Progenitor cell of endocrine pancreas (in vitro differentiated cells): ENCODE data around the gene OR5T3. TPM values are rescaled to one million over a fixed set of nuclear protein-coding genes. Genes with fewer than 3 reads are reported as not detected.

Source experiments
- DNase-seq: peaks from one replicate; pipeline ENCODE4 v3.0.0; 2021; ENCODE audit warnings: low spot score; ENCODE audit not compliant: unreplicated experiment
- H3K27ac Mint-ChIP-seq: 2 replicates; pipeline ENCODE4 v1.8.0; 2021; ENCODE audit warnings: mild to moderate bottlenecking, moderate library complexity, mixed read lengths
- H3K27me3 Mint-ChIP-seq: 2 replicates; pipeline ENCODE4 v1.8.0; 2021; ENCODE audit warnings: mixed read lengths
- H3K36me3 Mint-ChIP-seq: 2 replicates; pipeline ENCODE4 v1.8.0; 2022; ENCODE audit warnings: mixed read lengths; ENCODE audit not compliant: insufficient read depth
- H3K4me1 Mint-ChIP-seq: 2 replicates; pipeline ENCODE4 v1.8.0; 2021; ENCODE audit warnings: low read depth, mixed read lengths
- H3K4me3 Mint-ChIP-seq: 2 replicates; pipeline ENCODE4 v1.8.0; 2021; ENCODE audit warnings: low read depth, mild to moderate bottlenecking, moderate library complexity, mixed read lengths
- H3K9me3 Mint-ChIP-seq: 2 replicates; pipeline ENCODE4 v1.8.0; 2021; ENCODE audit warnings: low read depth, mixed read lengths
- total RNA-seq: library from RNA; stranded (reverse); gene quantifications from 2 replicates; pipeline ENCODE4 v1.2.1, GENCODE V29; 2021
- TF ChIP-seq, protein P1 (sequence below): fragments of 200-600 bp; sonication (generic); IDR thresholded peaks from one replicate; pipeline ENCODE4 v1.5.0; 2021; ENCODE audit warnings: antibody characterized with exemption, mild to moderate bottlenecking; ENCODE audit not compliant: unreplicated experiment

The OR5T3 gene
- total RNA-seq, 1 donor from 2014 or later, result not detected

DNA sequence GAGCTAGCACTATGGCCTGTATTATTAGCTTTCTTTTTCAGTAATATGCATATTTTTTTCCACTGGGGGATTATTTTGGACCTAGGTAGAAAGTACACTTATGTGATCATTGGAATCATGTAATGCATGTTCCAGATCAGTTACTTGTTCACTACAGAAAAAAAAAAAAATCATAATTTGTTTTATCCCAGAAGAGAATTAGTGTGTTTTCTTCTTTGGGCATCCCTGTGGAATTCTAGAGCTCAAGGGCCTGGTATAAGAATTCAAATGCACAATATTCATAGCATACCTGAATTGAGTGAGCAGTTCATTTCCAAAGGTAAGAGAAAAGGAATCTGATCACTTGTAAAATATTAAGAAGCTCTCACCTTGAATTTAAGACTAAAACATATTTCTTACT is 21.8 kb downstream of the OR5T3 start, which contains the start of gene OR5T1:
OR5T1 (plus strand) TSS at position 301 of the 400 bp plus-strand sequence. CDS start 1,485 bp downstream, outside the sequence.
- Mint-ChIP-seq H3K27ac (no peak within 1 kb of the TSS), H3K27me3 (no peaks in the 10 kb centered on the region), H3K9me3 (peaks cover 19% of the 10 kb centered on the region), H3K4me3 (no peak within 1 kb of the TSS), H3K4me1 (peaks cover 2% of the 10 kb centered on the region), H3K36me3 (no peaks in the 10 kb centered on the region)
- TF ChIP-seq, protein P1, sequence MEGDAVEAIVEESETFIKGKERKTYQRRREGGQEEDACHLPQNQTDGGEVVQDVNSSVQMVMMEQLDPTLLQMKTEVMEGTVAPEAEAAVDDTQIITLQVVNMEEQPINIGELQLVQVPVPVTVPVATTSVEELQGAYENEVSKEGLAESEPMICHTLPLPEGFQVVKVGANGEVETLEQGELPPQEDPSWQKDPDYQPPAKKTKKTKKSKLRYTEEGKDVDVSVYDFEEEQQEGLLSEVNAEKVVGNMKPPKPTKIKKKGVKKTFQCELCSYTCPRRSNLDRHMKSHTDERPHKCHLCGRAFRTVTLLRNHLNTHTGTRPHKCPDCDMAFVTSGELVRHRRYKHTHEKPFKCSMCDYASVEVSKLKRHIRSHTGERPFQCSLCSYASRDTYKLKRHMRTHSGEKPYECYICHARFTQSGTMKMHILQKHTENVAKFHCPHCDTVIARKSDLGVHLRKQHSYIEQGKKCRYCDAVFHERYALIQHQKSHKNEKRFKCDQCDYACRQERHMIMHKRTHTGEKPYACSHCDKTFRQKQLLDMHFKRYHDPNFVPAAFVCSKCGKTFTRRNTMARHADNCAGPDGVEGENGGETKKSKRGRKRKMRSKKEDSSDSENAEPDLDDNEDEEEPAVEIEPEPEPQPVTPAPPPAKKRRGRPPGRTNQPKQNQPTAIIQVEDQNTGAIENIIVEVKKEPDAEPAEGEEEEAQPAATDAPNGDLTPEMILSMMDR, result no peak
- DNase-seq, result no peak

DNA sequence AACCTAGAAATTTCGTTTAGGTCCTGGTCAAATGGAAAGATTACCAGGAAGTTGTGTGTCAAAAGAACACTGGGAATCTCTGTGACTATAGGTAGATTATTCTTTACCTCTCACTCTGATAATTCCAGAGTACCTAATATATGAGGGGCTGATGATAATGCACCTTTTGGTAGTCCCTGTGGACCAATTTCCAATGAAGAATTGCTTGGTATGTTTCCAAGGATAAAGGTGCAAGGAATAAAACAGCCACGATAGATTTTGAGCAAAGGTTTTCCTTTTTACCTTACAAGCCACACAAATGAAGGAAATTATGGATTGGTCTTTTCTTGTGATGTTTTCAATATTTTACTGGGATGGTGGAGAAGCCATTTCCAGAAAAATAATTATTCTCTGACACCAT is 40.1 kb downstream of the OR5T3 start, which contains the start of gene OR8H1:
OR8H1 (minus strand) TSS at position 101 of the 400 bp plus-strand sequence. CDS start 1,192 bp downstream, outside the sequence.
- Mint-ChIP-seq H3K4me1 (no peaks in the 10 kb centered on the region), H3K4me3 (no peak within 1 kb of the TSS), H3K27ac (no peak within 1 kb of the TSS), H3K36me3 (no peaks in the 10 kb centered on the region), H3K27me3 (no peaks in the 10 kb centered on the region), H3K9me3 (no peaks in the 10 kb centered on the region)
- TF ChIP-seq, protein P1, result no peak
- DNase-seq, result no peak

DNA sequence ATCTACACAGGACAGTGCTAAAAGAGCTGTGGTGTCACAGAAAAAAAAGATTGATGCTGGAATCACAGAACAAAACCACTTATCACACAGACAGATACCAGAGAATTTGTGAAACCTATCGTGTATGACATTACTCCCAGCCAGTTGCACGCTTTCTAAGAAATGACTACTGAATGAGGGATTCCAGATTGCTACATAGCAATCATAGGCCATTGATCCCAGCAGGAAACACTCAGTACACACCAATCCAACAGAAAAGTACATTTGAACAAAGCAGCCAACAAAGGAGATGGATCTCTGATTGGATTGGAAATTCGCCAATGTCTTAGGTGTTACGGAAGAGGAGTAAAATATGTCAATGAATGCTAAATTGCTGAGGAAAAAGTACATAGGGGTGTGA is 44.8 kb downstream of the OR5T3 start:
- DNase-seq, result no peak
- Mint-ChIP-seq H3K27ac (no peak overlapping the region), H3K27me3 (no peaks in the 10 kb centered on the region), H3K4me1 (no peaks in the 10 kb centered on the region), H3K4me3 (no peak overlapping the region), H3K36me3 (no peaks in the 10 kb centered on the region), H3K9me3 (no peaks in the 10 kb centered on the region)
- TF ChIP-seq, protein P1, result no peak

Other genes with a start within 250 kb of the OR5T3 start
- gene OR5AS1, start 224.6 kb upstream of the OR5T3 start, total RNA-seq, result not detected in 2 replicates
- not detected in 2 replicates for gene OR8I2, start 158.9 kb upstream of the OR5T3 start, total RNA-seq
- gene OR8H2, start 148.6 kb upstream of the OR5T3 start, total RNA-seq, result not detected in 2 replicates
- not detected in 2 replicates for gene OR8H3, start 129.9 kb upstream of the OR5T3 start, total RNA-seq
- gene OR8J3, start 112.1 kb upstream of the OR5T3 start, total RNA-seq, result not detected in 2 replicates
- not detected in 2 replicates for gene OR8K5, start 91.9 kb upstream of the OR5T3 start, total RNA-seq
- not detected in 2 replicates for gene OR5J2, start 75.6 kb upstream of the OR5T3 start, total RNA-seq
- gene OR5T2, start 18.0 kb upstream of the OR5T3 start, total RNA-seq, result not detected in 2 replicates
- not detected in 2 replicates for gene OR5T1, start 21.9 kb downstream of the OR5T3 start, total RNA-seq
- gene OR8H1, start 40.0 kb downstream of the OR5T3 start, total RNA-seq, result not detected in 2 replicates
- not detected in 2 replicates for gene OR8K3, start 62.9 kb downstream of the OR5T3 start, total RNA-seq
- gene OR8K1, start 93.8 kb downstream of the OR5T3 start, total RNA-seq, result not detected in 2 replicates
- not detected in 2 replicates for gene OR8J1, start 102.0 kb downstream of the OR5T3 start, total RNA-seq
- gene OR8U1, start 123.4 kb downstream of the OR5T3 start, total RNA-seq, result not detected in 2 replicates
- gene OR5AL1, start 160.4 kb downstream of the OR5T3 start, total RNA-seq, result not detected in 2 replicates
- gene OR5M3, start 221.1 kb downstream of the OR5T3 start, total RNA-seq, result not detected in 2 replicates
- gene OR5M8, start 239.1 kb downstream of the OR5T3 start, total RNA-seq, result not detected in 2 replicates